Measurements from ENCODE around the gene TMEM259. TPM values are rescaled to one million over a fixed set of nuclear protein-coding genes. Genes with fewer than 3 reads are reported as not detected.

Gene TMEM259
- total and polyA plus RNA-seq, 3 donors from 2014 or later: 164 to 405 (median 339) TPM

- WGBS, 2 donors: 85 to 87% methylated on average over 9 to 25 of the region's 25 CpGs
- TF ChIP-seq CTCF (IDR thresholded peaks at IDR 0.05) (no peak), POLR2A (IDR thresholded peaks at IDR 0.05) (no peak)
- no peaks in the 10 kb centered on the region for H3K9me3 ChIP-seq
- peaks cover 9% of the 10 kb centered on the region for H3K4me1 ChIP-seq
- H3K36me3 ChIP-seq (ENCODE audit: low read depth, missing control alignments): no peaks in the 10 kb centered on the region
- DNase-seq: no peak
- H3K27ac ChIP-seq: no peak overlapping the region
- no peak overlapping the region for H3K4me3 ChIP-seq
- intact Hi-C loops (cut with DNase I; ENCODE audit: low total_unique reads): no loop called here
- no peaks in the 10 kb centered on the region for H3K27me3 ChIP-seq
Observed at GRCh38 chr19:989381-990081, 31.4 kb downstream of the TMEM259 start.

GRCh38 chr19:988510-988909 lies 32.4 kb downstream of the TMEM259 start:
- peaks cover 14% of the 10 kb centered on the region for H3K4me1 ChIP-seq
- intact Hi-C loops (cut with DNase I; ENCODE audit: low total_unique reads): no loop called here

GRCh38 chr19:988081-988480 lies 32.8 kb downstream of the TMEM259 start:
- no peak overlapping the region for H3K27ac ChIP-seq
- peaks cover 14% of the 10 kb centered on the region for H3K4me1 ChIP-seq
- H3K36me3 ChIP-seq (ENCODE audit: low read depth, missing control alignments): no peaks in the 10 kb centered on the region
- H3K4me3 ChIP-seq: no peak overlapping the region
- DNase-seq: no peak
- 77 to 90% methylated on average over 2 to 14 of the region's 14 CpGs for WGBS, 2 donors
- H3K27me3 ChIP-seq: no peaks in the 10 kb centered on the region
- no peaks in the 10 kb centered on the region for H3K9me3 ChIP-seq
- intact Hi-C loops (cut with DNase I; ENCODE audit: low total_unique reads): no loop called here
- TF ChIP-seq POLR2A (IDR thresholded peaks at IDR 0.05) (no peak), CTCF (IDR thresholded peaks at IDR 0.05) (no peak)

More at GRCh38 chr19:988510-988909, 32.4 kb downstream of the TMEM259 start:
- WGBS, 2 donors: 88 to 90% methylated on average over 10 to 15 of the region's 15 CpGs
- no peaks in the 10 kb centered on the region for H3K9me3 ChIP-seq
- H3K27me3 ChIP-seq: no peaks in the 10 kb centered on the region
- no peak for DNase-seq
- no peaks in the 10 kb centered on the region for H3K36me3 ChIP-seq (ENCODE audit: low read depth, missing control alignments)
- H3K4me3 ChIP-seq: no peak overlapping the region
- no peak for TF ChIP-seq CTCF (IDR thresholded peaks at IDR 0.05)
- no peak for TF ChIP-seq POLR2A (IDR thresholded peaks at IDR 0.05)
- H3K27ac ChIP-seq: no peak overlapping the region

- no peaks in the 10 kb centered on the region for H3K27me3 ChIP-seq
- WGBS, 2 donors: 90 to 94% methylated on average over 9 to 14 of the region's 14 CpGs
- no peak for TF ChIP-seq POLR2A (IDR thresholded peaks at IDR 0.05)
- TF ChIP-seq CTCF (IDR thresholded peaks at IDR 0.05): no peak
- peaks cover 14% of the 10 kb centered on the region for H3K4me1 ChIP-seq
- intact Hi-C loops (cut with DNase I; ENCODE audit: low total_unique reads): no loop called here
- no peak overlapping the region for H3K4me3 ChIP-seq
- DNase-seq: no peak
- H3K36me3 ChIP-seq (ENCODE audit: low read depth, missing control alignments): no peaks in the 10 kb centered on the region
- H3K27ac ChIP-seq: no peak overlapping the region
- no peaks in the 10 kb centered on the region for H3K9me3 ChIP-seq
Observed at GRCh38 chr19:986083-986482, 34.8 kb downstream of the TMEM259 start.
